ENCODE data around the gene SPACA4. TPM values are rescaled to one million over a fixed set of nuclear protein-coding genes. Genes with fewer than 3 reads are reported as not detected.

SPACA4 gene
- total RNA-seq, 1 donor from 2014 or later, result 0.98 TPM

DNA sequence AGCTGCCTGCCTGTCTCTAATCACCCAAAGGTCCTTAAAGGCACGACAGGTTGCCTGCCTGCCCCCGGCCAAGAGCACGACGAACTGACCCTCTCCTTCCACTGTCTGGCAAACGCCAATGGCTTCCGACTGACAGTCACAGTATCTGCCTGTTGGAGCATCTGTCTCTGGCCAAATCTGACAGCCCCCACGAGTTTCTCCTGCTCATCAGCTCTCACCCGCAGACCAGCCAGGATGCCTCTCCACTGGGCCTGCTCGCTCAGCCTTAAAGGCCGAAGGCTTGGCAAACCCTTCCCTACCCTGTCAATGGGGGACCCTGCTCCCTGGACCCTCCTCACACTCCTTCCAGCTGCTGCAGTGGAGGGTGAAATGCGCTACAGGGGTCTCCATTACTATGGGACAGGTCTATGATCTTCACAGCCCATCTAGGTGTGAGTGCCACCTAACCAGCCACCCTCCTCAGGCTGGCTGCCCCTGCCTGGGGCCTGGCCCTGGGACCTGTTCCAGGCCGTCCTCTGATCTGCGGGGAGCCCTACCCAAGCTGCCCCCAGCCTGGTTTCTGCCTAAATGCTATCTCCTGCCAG, 7.4 kb downstream of the SPACA4 start:
- intact Hi-C loops (cut with DNase I), result no loop called here
- TF ChIP-seq, protein P1, sequence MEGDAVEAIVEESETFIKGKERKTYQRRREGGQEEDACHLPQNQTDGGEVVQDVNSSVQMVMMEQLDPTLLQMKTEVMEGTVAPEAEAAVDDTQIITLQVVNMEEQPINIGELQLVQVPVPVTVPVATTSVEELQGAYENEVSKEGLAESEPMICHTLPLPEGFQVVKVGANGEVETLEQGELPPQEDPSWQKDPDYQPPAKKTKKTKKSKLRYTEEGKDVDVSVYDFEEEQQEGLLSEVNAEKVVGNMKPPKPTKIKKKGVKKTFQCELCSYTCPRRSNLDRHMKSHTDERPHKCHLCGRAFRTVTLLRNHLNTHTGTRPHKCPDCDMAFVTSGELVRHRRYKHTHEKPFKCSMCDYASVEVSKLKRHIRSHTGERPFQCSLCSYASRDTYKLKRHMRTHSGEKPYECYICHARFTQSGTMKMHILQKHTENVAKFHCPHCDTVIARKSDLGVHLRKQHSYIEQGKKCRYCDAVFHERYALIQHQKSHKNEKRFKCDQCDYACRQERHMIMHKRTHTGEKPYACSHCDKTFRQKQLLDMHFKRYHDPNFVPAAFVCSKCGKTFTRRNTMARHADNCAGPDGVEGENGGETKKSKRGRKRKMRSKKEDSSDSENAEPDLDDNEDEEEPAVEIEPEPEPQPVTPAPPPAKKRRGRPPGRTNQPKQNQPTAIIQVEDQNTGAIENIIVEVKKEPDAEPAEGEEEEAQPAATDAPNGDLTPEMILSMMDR (IDR thresholded peaks at IDR 0.05), result no peak
- H3K4me3 ChIP-seq, result peak overlapping the region; percentile 42
- no peaks in the 10 kb centered on the region for H3K27me3 ChIP-seq
- no peaks in the 10 kb centered on the region for H3K9me3 ChIP-seq
- DNase-seq (no peak), ATAC-seq (no peak)
- peaks cover 30% of the 10 kb centered on the region for H3K36me3 ChIP-seq
- peaks cover 27% of the 10 kb centered on the region for H3K4me1 ChIP-seq
- peak overlapping the region; percentile 79 for H3K27ac ChIP-seq

DNA sequence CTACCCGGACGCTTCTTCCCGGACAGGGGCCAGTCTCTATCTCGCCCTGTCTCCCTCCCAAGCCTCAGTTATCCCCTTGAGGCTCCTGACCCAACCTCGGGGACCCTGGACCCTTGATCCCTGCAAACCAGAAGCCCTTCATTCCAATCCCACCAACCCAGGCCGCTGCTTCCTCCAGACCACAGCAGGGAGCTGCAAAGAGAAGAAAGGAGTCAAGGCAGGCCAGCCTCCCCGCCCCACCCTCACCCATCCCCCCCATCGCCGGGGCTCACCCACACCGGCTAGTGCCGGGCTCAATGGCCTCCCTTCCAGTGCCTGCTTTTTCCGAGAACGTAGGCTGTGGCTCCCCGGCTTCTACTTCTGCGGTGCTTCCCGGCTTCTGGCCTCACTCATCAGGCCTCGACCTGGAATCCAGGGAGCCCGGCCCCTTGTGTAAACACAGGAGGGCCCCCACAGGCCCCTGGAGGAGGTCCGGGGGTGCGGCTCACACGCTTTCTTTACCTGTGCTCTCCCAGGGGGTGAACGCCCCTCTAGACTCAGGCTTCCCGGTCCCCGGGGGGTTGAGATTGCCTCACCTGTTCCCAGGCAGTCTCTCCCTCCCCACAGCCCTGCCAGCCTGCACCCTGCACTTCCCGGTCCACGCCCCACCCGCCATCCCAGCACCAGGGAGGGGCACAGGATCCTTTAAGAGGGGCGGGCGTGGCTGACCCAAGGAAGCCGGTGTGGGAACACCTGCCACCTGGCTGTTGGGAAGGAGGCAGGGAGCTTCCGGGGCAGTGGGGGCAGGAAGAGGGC, 8.1 kb downstream of the SPACA4 start, which contains the start of gene FAM83E:
Gene FAM83E, minus strand, starts transcription at position 641 of the 795 bp plus-strand sequence. CDS start 1,704 bp downstream, outside the sequence.
- peak within 1 kb of the TSS; percentile 42 for H3K4me3 ChIP-seq

DNA sequence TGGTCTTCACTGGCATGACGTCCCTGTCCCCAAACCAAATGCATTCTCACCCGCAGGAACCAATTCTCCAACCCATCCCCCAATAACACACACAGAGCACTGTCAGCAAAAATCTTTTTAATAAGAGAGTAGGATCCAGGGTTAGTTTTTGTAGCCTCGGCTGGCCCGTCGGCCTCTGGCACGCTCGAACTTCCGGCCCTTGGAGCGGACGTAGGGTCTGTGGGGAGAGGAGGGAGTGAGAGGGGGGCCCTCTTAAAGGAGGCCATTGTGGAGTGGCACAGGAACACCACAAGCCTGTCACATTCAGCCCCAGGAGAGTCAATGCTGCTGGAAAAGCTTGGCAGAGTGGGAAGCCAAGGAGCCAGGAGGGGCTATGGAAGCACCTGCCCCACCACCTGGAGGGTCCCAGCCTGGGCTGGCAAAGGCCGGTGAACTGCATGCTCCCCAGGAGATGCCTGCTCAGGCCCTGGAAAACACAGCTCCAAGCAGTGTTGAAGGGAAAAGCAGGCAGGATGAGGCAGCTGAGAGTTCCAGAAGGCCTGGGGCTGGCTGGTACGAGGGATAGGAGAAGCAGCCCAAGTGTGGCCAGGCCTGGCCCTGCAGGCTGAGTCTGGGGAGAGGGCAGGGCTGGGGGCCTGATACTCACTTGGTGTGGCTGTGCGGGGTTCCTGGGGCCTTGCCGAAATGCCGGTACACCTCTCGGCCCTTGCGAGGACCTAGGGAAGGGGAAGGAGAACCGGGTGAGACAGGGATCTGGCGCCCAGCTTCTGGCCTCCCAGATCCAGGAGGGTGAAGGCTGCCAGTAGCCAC, 8.9 kb downstream of the SPACA4 start:
- ATAC-seq (no peak), DNase-seq (no peak)
- Histone ChIP-seq H3K4me1 (peaks cover 27% of the 10 kb centered on the region), H3K9me3 (no peaks in the 10 kb centered on the region), H3K4me3 (no peak overlapping the region), H3K27ac (peak overlapping the region; percentile 65), H3K27me3 (no peaks in the 10 kb centered on the region), H3K36me3 (peaks cover 30% of the 10 kb centered on the region)
- TF ChIP-seq, protein P1 (IDR thresholded peaks at IDR 0.05), result no peak
- intact Hi-C loops (cut with DNase I), result no loop called here

More for the DNA sequence above, 8.1 kb downstream of the SPACA4 start, which contains the start of gene FAM83E:
- TF ChIP-seq, protein P1 (IDR thresholded peaks at IDR 0.05), result no peak
- H3K27me3 ChIP-seq, result no peaks in the 10 kb centered on the region
- no peaks in the 10 kb centered on the region for H3K9me3 ChIP-seq
- H3K27ac ChIP-seq, result peak within 1 kb of the TSS; percentile 79
- peaks cover 27% of the 10 kb centered on the region for H3K4me1 ChIP-seq
- DNase-seq (peak; percentile 94), ATAC-seq (peak; percentile 73)
- intact Hi-C loops (cut with DNase I), result no loop called here
- H3K36me3 ChIP-seq, result peaks cover 30% of the 10 kb centered on the region

DNA sequence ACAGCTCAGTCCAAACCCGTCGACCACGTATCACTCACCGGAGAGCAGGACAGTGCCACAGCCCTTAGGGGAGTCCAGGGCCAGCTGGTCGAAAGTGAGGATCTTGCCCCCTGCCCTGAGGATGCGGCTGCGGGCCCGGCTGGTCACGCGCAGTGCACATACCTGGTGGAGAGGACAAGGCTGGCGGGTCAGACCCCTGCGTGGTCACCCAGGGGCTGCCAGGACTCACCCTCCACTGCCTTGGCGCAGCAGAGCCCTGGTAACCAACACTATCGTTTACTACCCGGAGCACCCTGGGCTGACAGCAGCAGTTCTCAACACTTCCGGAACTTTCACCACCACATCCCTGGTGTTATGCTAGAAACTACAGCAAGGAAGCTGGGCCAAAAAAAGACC, 9.5 kb downstream of the SPACA4 start:
- ATAC-seq, result no peak
- TF ChIP-seq, protein P1 (IDR thresholded peaks at IDR 0.05), result no peak
- H3K4me3 ChIP-seq, result no peak overlapping the region
- H3K27me3 ChIP-seq, result no peaks in the 10 kb centered on the region
- peak overlapping the region; percentile 65 for H3K27ac ChIP-seq
- DNase-seq, result no peak
- intact Hi-C loops (cut with DNase I), result no loop called here
- H3K36me3 ChIP-seq, result peaks cover 30% of the 10 kb centered on the region
- peaks cover 27% of the 10 kb centered on the region for H3K4me1 ChIP-seq
- no peaks in the 10 kb centered on the region for H3K9me3 ChIP-seq

DNA sequence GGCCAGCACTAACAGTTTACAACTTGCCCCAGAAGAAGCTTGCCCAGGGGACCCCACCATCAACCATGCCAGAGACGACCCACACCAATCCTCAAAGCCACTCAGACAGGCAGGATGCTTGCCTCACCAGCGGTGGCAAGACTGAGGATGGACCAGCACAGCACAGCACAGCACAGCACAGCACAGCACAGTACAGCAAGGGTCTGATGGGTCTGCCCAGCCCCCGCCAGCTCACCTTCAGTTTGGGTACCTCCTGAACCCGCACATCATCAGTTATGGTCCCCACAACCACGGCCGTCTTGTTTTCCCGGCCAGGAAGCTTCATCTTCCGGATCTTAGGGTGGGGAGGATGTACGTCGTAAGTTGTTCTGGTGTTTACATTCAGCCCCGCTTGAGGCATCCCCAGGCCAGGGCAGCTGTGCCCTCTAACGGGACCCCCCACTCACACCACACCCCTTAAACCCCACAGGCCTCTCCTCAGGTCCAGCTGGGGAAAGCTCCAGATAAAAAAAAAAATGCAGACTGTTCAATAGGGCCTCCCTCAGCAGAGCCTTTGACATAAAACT, 10.0 kb downstream of the SPACA4 start:
- no peak for ATAC-seq
- Histone ChIP-seq H3K9me3 (no peaks in the 10 kb centered on the region), H3K4me3 (peak overlapping the region; percentile 90), H3K4me1 (peaks cover 27% of the 10 kb centered on the region), H3K27ac (peak overlapping the region; percentile 11), H3K36me3 (peaks cover 30% of the 10 kb centered on the region), H3K27me3 (no peaks in the 10 kb centered on the region)
- DNase-seq, result no peak
- TF ChIP-seq, protein P1 (IDR thresholded peaks at IDR 0.05), result no peak
- intact Hi-C loops (cut with DNase I), result no loop called here
